Measurements from ENCODE around the gene HACD2.

GRCh38 chr3:123520656-123521055, 64.2 kb downstream of the HACD2 start:
- TF ChIP-seq CTCF (IDR thresholded peaks at IDR 0.05; ENCODE audit: extremely low read depth in 1 of 2, insufficient read depth in 1 of 2, low read depth in 1 of 2, low read length in 2 of 2) (no peak), EZH2 (IDR thresholded peaks at IDR 0.05; ENCODE audit: borderline replicate concordance, low read depth, low read length, severe bottlenecking) (no peak), JUN (IDR thresholded peaks at IDR 0.05; ENCODE audit: borderline replicate concordance, insufficient read depth, insufficient read length, low read depth) (no peak), POLR2A (IDR thresholded peaks at IDR 0.05; ENCODE audit: low read depth, low read length) (no peak), MAX (IDR thresholded peaks at IDR 0.05; ENCODE audit: insufficient read depth, insufficient read length) (no peak), POLR2AphosphoS5 (IDR thresholded peaks at IDR 0.05; ENCODE audit: insufficient read depth, low read depth, low read length) (no peak), GATA2 (IDR thresholded peaks at IDR 0.05; ENCODE audit: insufficient read depth, insufficient read length, low read depth, low read length) (no peak), FOS (IDR thresholded peaks at IDR 0.05; ENCODE audit: borderline replicate concordance, insufficient read depth, low read length) (no peak)

Data from endothelial cell of umbilical vein (primary cell).